Neural cell (in vitro differentiated cells): Measurements from ENCODE around the gene NFASC.

Experiments used
- CTCF ChIP-seq: fragments of 450-650 bp; IDR thresholded peaks from 2 replicates; pipeline ENCODE4 v1.5.1; 2014; ENCODE audit warnings: antibody characterized with exemption, mild to moderate bottlenecking, moderate library complexity; ENCODE audit not compliant: poor library complexity, severe bottlenecking
- EP300 ChIP-seq: fragments of 450-650 bp; conservative IDR thresholded peaks from 2 replicates; pipeline ENCODE4 v1.6.1; 2014; ENCODE audit warnings: antibody characterized with exemption, mild to moderate bottlenecking, moderate library complexity; ENCODE audit not compliant: poor library complexity, severe bottlenecking
- EZH2 ChIP-seq: fragments of 200-600, 300-800 bp; shearing (Covaris generic), sonication (generic); IDR thresholded peaks from 2 replicates; pipeline ENCODE4 v1.6.1; 2014; ENCODE audit warnings: antibody characterized with exemption, low read length, borderline replicate concordance, mild to moderate bottlenecking; ENCODE audit not compliant: insufficient read depth, poor library complexity, severe bottlenecking
- MXI1 ChIP-seq: fragments of 450-650 bp; conservative IDR thresholded peaks from 2 replicates; pipeline ENCODE4 v1.6.1; 2014; ENCODE audit warnings: antibody characterized with exemption, mild to moderate bottlenecking; ENCODE audit not compliant: poor library complexity, severe bottlenecking
- POLR2AphosphoS5 ChIP-seq: IDR thresholded peaks from 2 replicates; pipeline ENCODE4 v1.6.1; 2012
- RAD21 ChIP-seq: fragments of 450-650 bp; conservative IDR thresholded peaks from 2 replicates; pipeline ENCODE4 v1.6.1; 2014; ENCODE audit warnings: antibody characterized with exemption, mild to moderate bottlenecking, moderate library complexity
- TAF1 ChIP-seq: IDR thresholded peaks from 2 replicates; pipeline ENCODE4 v1.6.1; 2012; ENCODE audit warnings: low read depth
- TF ChIP-seq, protein P1 (sequence below): IDR thresholded peaks from 2 replicates; pipeline ENCODE4 v1.6.1; 2012; ENCODE audit warnings: borderline replicate concordance

DNA sequence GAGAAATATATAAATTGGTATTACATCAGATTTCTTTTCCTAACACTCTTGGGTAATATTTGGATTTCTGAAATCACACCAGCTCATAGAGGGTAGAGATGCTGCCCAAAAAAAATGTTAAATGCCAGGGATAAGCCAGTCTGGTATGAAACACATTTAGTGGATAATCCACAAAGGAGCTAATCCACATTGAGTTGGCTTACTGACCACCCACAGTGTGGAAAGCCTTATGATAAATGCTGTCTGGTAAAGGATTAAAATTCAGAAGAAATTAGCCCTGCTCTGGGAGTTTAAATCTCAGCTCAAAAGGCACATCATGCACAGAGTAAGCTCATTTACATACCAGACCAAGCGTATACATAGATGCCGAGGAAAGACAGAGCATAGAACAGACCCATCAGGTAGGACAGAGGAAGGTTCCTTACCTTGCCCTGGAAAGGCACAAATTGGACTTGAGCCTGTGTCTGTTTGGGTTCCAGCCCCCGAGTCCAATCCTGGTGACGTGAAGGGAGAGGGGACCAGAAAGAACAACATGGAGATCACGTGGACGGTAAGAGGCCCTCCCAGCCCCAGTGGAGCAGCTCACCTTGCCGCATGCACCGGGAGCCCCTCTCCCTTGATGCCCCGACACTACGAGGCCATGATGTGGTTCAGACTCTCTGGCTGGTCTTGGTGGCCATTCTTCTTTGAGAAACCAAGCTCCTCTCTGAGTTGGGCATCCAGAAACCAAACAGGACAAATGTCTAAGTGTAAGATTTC lies 109.4 kb downstream of the NFASC start:
- TF ChIP-seq EZH2 (no peak), MXI1 (no peak), EP300 (no peak), POLR2AphosphoS5 (no peak), CTCF (no peak), TAF1 (no peak), RAD21 (no peak)
- TF ChIP-seq, protein P1, sequence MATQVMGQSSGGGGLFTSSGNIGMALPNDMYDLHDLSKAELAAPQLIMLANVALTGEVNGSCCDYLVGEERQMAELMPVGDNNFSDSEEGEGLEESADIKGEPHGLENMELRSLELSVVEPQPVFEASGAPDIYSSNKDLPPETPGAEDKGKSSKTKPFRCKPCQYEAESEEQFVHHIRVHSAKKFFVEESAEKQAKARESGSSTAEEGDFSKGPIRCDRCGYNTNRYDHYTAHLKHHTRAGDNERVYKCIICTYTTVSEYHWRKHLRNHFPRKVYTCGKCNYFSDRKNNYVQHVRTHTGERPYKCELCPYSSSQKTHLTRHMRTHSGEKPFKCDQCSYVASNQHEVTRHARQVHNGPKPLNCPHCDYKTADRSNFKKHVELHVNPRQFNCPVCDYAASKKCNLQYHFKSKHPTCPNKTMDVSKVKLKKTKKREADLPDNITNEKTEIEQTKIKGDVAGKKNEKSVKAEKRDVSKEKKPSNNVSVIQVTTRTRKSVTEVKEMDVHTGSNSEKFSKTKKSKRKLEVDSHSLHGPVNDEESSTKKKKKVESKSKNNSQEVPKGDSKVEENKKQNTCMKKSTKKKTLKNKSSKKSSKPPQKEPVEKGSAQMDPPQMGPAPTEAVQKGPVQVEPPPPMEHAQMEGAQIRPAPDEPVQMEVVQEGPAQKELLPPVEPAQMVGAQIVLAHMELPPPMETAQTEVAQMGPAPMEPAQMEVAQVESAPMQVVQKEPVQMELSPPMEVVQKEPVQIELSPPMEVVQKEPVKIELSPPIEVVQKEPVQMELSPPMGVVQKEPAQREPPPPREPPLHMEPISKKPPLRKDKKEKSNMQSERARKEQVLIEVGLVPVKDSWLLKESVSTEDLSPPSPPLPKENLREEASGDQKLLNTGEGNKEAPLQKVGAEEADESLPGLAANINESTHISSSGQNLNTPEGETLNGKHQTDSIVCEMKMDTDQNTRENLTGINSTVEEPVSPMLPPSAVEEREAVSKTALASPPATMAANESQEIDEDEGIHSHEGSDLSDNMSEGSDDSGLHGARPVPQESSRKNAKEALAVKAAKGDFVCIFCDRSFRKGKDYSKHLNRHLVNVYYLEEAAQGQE: no peak
